ENCODE measurements around the gene TSPAN9. TPM values are rescaled to one million over a fixed set of nuclear protein-coding genes. Genes with fewer than 3 reads are reported as not detected.

Gene TSPAN9
- total and polyA plus RNA-seq, 9 of the 15 experiments (the other 6 are each of a cell fraction or from before 2014, with no cell fraction given), result 0.23 to 2.1 (median 0.60) TPM; not detected in 2

GRCh38 chr12:3263939-3264922, 187.1 kb downstream of the TSPAN9 start:
- H3K27me3 ChIP-seq (ENCODE audit: control insufficient read depth in 2 of 2, insufficient read depth in 2 of 2, low read length in 2 of 2), result peaks cover 11 to 66% of the 10 kb centered on the region in 2 experiments; a peak in 4 of 5 replicates

More at GRCh38 chr12:3263939-3264922, 187.1 kb downstream of the TSPAN9 start:
- H3K9ac ChIP-seq (ENCODE audit: insufficient read depth in 1 of 2, low read depth in 2 of 2, low read length in 2 of 2), result no peak overlapping the region
- H3K4me3 ChIP-seq, result no peak overlapping the region
- H3K9me1 ChIP-seq (ENCODE audit: control insufficient read depth, insufficient read depth, low read length), result no peaks in the 10 kb centered on the region
- ChIA-PET CTCF (ENCODE audit: low intra/inter-chr PET ratio) (no interaction called here), POLR2A (no interaction called here)
- no peaks in the 10 kb centered on the region for H4K20me1 ChIP-seq (replicated peaks; ENCODE audit: control insufficient read depth, insufficient read depth, low read length)
- in situ Hi-C loops (cut with MboI), result no loop called here
- 2% methylated on average over 28 of the region's 35 CpGs for WGBS (ENCODE audit: insufficient coverage, low coverage, missing lambda C conversion rate)
- no TSS peak for BruUV-seq (replicated peaks)
- no peak for DNase-seq (ENCODE audit: extremely low read depth in 1 of 4, low spot score in 3 of 4)
- no peak overlapping the region for H3K27ac ChIP-seq (ENCODE audit: extremely low read depth, low read depth, low read length)
- no peak for FAIRE-seq
- intact Hi-C loops (cut with micrococcal nuclease), result no loop called here
- no peak overlapping the region for H2AFZ ChIP-seq (ENCODE audit: low read depth, low read length)
- H3K36me3 ChIP-seq (ENCODE audit: control insufficient read depth, insufficient read depth, low read length), result no peaks in the 10 kb centered on the region
- H3K4me1 ChIP-seq (replicated peaks in 1 of 2; ENCODE audit: control insufficient read depth in 2 of 2, insufficient read depth in 2 of 2, low read length in 2 of 2), result no peaks in the 10 kb centered on the region
- no peaks in the 10 kb centered on the region for H3K79me2 ChIP-seq (ENCODE audit: control insufficient read depth, insufficient read depth, low read length)
- TF ChIP-seq, protein P1, sequence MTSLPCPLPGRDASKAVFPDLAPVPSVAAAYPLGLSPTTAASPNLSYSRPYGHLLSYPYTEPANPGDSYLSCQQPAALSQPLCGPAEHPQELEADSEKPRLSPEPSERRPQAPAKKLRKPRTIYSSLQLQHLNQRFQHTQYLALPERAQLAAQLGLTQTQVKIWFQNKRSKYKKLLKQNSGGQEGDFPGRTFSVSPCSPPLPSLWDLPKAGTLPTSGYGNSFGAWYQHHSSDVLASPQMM (CRISPR knock-in tag; IDR thresholded peaks at IDR 0.05), result no peak
- TF ChIP-seq GATA2 (CRISPR knock-in tag; IDR thresholded peaks at IDR 0.05) (no peak), MLLT1 (IDR thresholded peaks at IDR 0.05) (no peak), U2AF2 (optimal IDR thresholded peaks at IDR 0.05; ENCODE audit: low read depth, low read length) (no peak), KAT8 (IDR thresholded peaks at IDR 0.05; ENCODE audit: low read depth) (no peak), E2F4 (CRISPR knock-in tag; IDR thresholded peaks at IDR 0.05; ENCODE audit: low read depth) (no peak), FOXJ3 (CRISPR knock-in tag; IDR thresholded peaks at IDR 0.05) (no peak), CREB1 (IDR thresholded peaks at IDR 0.05) (no peak), CREB1 (CRISPR knock-in tag; IDR thresholded peaks at IDR 0.05) (no peak), NCOA1 (IDR thresholded peaks at IDR 0.05; ENCODE audit: low read depth) (no peak), ZNF644 (tag; IDR thresholded peaks at IDR 0.05; ENCODE audit: low read depth) (no peak)
- H3K4me2 ChIP-seq (ENCODE audit: insufficient read depth, low read length), result no peak overlapping the region
- ATAC-seq, result no peak
- no peaks in the 10 kb centered on the region for H3K9me3 ChIP-seq (replicated peaks; ENCODE audit: control insufficient read depth, insufficient read depth, low read depth, low read length)

Measured in K562 (cell line).